ENCODE measurements around the gene DCLK2. TPM values are rescaled to one million over a fixed set of nuclear protein-coding genes. Genes with fewer than 3 reads are reported as not detected.

The DCLK2 gene
- total and polyA plus RNA-seq, 2 of the 8 experiments (the other 6 are each of a cell fraction or from before 2014, with no cell fraction given), result 0.32 to 0.37 TPM

- no peak for TF ChIP-seq HDAC6 (IDR thresholded peaks at IDR 0.05; ENCODE audit: low read depth, low read length)
- no peak for TF ChIP-seq NANOG (IDR thresholded peaks at IDR 0.05; ENCODE audit: insufficient read depth, low read depth, low read length, poor library complexity, severe bottlenecking)
- no peak for TF ChIP-seq YY1 (IDR thresholded peaks at IDR 0.05; ENCODE audit: low read depth, low read length)
- TF ChIP-seq RNF2 (IDR thresholded peaks at IDR 0.05; ENCODE audit: borderline replicate concordance, low read depth, low read length, missing control alignments, poor library complexity, severe bottlenecking), result no peak
These were observed 9.8 kb upstream of the DCLK2 start (continued) for GRCh38 chr4:150068300-150068960.
